ENCODE data around the gene PSMC1.

Gene PSMC1

DNA sequence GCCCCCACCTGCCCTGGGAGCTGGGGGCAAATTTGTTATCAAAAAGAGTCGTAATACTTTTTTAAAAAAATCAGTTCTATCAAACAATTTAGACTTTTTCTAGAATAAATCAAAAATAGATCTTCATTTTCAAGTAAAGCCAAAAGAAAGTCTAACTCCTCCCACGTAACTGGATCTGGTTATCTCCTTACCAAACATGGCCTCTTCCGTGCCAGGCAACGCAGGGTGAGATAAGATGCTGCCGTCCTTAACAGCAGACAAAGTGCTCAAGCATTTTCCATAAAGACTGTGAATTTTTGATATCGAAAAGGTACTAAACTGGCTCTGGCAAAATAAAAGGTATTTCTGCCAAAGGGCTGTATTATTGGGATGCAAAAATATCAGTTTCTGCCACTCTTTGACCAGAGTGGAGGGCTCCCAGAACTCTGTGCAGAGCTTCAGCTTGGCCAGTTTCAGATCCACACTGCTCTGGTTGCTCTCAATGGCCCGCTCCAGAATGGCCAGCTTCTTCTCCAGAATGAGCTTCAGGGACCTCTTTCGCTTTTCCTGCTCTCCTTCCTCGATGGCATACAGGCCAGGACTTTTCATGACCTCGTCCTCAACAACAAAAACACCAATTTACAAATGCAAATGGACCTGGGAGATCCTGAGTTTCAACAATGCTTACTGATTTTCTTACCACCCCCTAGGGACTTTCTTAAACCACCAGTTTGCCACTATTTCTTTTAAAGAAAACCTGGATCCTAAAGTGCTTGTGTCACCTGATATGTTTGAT, 46.4 kb downstream of the PSMC1 start:
- no peak for DNase-seq

DNA sequence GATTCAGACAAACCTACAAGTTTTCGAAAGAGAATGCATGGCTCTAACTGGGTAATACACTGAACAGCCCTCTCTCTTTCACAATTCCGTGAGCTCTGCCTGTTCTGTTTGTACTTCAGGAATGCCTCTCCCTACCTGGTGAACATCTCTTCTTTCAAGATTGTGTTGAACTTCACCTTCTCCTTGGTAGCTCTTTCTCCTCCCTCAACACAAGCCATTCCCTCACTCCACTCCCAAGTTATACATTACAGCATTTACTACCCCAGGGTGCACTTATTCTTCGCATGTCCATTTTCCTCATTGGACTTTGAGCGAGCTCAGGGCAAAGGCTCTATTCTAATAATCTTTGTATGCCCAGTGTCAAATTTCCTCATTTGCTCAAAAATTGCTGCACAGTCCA, 47.1 kb downstream of the PSMC1 start:
- no peak for DNase-seq

DNA sequence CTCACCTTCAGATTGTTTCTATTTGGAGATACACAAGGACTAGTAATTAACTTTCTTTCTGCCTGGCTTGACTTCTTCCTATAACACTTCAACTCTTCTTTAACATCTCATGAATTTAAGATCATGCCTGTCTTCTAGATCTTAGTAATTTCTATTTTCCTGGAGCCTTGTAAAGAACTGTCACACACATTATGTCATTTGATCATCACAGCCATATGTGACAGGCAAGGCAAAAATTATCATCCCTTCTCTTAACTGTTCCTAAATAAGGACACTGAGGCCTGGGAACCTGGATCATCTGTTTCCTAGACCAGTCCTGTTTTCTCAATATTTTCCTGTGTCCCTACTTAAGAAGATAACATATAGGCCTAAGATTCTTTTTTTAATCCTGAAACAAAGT, 48.1 kb downstream of the PSMC1 start:
- no peak for DNase-seq

DNA sequence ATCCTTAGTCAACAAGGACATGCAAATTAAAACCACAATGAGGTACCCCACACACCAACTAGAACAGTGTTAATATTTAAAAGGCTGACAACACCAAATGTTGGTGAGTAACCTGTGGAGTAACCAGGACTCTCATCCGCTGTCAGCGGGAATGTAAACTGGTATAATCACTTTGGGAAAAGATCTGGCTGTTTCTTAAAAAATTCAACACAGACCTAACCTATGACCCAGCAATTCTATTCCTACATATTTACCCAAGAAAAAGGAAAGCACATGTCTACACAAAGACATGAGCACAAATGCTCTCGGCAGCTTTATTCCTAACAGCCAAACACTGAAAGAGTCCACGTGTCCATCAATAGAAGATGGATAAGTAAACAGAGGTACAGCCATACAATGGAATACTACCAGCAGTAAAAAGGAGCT, 48.8 kb downstream of the PSMC1 start:
- DNase-seq, result no peak

DNA sequence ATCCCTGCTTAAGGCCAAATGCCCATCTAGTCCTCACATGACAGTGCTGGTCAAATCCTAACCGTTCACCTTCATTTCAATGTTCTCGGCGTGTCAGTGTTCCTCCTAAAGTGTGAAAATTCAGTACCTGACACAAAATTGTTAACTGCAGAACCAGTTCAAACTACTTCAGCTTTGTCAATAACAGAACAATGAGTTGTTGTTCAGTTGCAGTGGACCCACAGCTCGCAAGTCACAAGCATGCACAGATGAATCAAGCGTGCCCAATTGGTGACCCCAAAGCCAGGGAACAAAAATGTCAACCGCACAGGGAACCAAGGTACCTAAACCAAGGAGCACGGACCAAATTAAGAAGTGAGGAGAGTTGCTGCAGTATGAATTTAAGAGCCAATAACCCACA, 52.2 kb downstream of the PSMC1 start:
- DNase-seq, result no peak

DNA sequence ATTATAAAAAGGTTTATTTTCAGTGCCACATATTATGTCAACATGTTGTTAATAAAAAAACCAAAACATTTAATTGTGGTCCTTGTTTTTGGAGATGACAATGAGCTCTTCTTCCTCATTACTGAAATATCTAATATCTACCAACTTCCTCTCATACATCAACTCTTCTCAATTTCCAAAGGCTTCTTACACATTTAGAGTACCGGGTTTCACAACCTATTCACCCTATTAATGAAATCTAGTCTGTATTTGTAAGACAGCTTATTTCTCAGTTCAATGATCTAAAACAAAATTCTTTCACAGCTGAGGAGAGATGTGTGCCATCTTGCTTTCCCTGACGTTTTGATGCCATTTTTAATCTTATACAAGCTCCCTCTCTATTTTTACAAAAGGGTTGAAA, 60.9 kb downstream of the PSMC1 start:
- DNase-seq, result no peak

DNA sequence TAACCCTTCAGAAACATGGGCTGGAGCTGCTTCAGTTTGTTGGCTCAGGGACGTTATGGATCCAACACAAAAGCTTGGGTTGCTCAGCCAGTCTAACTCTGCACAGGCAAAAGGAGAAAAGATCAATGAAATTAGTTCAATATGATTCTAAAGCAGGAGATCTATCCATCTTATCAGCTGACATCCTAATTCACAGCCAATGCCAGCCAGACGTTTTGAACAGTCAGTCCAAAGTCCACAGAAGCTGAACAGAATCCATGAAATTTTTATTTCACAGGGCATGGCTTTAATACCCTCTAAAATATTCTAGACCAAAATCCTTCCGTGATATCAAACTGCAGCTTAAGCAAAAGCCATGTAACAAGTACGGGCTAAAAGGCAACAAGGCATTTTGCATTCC, 61.7 kb downstream of the PSMC1 start:
- DNase-seq, result no peak

DNA sequence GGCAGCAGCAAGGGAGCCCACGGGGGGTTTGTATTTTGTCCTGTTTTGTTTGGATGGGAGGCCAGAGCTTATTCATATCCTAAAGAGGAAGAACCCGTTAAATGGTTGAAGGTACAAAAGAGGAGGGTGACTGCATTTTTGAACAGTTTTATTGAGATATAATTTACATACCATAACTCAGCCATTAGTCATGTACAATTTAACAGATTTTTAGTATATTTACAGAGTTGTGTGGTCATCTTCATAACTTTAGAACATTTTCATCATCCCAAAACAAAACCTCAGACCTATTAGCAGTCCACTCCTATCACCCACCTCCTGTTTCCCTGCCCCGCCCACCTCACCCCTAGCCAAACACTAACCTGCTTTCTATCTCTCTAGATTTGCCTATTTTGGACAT, 62.8 kb downstream of the PSMC1 start:
- DNase-seq, result no peak

DNA sequence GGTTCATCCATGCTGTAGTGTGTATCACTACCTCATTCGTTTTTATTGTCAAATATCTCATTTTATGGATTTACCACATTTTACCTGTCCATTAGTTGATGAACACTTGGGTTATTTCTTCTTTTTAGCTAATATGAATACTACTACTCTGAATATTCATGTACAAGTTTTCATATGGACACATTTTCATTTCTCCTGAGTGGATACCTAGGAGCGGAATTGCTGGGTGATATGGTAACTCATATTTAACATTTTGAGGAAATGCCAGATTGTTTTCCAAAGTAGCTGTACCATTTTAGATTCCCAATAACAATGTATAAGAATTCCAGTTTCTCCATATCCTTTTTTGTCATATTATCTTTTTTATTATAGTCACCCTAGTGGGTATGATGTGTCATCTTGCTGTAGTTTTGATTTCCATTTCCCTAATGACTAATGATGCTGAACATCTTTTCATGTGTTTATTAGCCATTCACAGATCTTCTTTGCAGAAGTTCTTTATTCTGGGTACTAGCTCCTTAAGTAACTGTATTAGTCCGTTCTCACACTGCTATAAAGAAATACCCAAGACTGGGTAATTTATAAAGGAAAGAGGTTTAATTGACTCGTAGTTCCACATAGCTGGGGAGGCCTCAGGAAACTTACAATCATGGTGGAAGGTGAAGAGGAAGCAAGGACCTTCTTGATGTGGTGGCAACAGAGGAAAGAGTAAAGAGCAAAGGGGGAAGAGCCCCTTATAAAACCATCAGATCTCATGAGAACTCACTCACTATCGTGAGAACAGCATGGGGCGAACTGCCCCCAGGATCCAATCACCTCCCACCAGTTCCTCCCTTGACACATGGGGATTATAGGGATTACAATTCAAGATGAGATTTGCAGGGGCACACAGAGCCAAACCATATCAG, 63.5 kb downstream of the PSMC1 start:
- no peak for DNase-seq

DNA sequence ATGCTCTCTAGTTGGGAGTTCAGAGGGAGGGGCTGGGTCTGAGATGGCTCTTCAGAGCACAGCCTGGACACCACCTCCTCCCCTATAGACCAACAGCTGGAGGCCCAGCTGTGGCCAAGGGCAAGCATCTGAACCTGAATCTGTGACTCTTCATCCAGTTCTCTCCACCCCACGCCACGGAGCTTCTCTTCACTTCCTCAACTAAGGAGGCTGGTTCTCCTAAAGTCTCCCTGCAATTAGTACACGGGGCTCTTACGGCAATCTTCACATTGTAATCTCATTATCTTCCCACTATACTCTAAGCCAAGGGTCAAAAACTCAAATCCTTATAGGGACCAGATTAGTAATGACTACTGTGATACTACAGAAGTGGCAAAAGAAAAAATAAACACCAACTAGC, 65.5 kb downstream of the PSMC1 start:
- no peak for DNase-seq
